HG02943 (cell line): Measurements from ENCODE around the gene PSRC1.
"Not testable (repeated sequence)": the region's sequence is repeated elsewhere in the genome, so short reads cannot be mapped to it uniquely, and the experiment has no call there.

Source experiments
- ATAC-seq: cut with Tn5 transposase; IDR thresholded peaks from one replicate; pipeline ENCODE4 v1.9.1; 2021; ENCODE audit warnings: mild to moderate bottlenecking, low read depth, moderate library complexity; ENCODE audit not compliant: unreplicated experiment

Gene PSRC1

DNA sequence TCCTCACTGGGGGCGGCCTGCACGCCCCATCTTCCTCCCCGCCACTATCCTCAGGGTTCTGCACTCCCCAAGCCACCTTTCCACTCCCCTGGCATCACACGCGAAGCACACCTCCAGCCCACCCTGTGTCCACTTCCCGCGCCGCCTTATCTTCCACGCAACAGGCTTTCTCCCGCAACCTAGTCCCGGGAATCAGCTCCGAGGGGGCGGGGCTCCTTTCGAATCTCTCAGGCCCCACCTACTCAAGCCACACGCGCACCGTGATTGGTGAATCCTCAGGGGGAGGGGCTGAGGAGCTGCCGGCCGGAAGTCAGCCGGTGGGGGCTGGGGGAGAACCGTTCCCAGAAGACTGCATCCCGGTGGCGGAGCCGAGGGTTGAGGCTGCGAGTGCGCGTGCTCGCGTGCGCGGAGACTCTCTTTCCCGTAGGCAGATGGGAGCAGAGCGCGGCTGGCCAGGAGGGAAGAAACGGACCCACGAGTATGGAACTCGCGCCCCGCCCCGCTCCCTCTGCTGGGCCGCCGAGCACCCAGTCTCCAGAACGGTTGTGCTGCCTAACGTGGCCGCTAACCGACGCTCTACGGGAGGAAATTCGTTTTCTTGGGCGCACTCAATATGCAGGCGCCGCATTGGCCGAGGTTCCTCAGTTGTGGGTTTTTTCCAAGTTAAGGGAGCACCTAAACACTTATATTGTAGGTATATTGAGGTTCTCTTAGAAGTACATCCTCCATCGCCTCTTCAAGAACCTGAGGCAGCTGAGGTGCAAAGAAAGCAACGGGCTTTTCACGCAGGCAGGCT, at the start of gene PSRC1:
Gene PSRC1, minus strand, starts transcription at position 194 of the 796 bp plus-strand sequence.
- ATAC-seq, result peak; percentile 91

DNA sequence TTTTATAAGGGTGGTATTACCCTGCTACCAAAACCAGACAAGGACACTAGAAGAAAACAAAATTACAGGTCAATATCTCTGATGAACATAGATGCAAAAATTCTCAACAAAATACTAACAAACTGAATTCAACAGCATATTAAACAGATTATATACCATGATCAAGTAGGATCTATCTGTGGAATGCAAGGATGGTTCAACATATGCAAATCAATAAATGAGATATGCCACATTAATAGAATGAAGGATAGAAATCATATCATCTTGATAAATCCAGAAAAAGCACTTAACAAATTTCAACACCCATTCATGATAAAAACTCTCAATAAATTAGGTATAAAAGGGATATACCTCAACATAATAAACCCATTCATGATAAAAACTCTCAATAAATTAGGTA, 48.2 kb upstream of the PSRC1 start:
- ATAC-seq, result no peak

DNA sequence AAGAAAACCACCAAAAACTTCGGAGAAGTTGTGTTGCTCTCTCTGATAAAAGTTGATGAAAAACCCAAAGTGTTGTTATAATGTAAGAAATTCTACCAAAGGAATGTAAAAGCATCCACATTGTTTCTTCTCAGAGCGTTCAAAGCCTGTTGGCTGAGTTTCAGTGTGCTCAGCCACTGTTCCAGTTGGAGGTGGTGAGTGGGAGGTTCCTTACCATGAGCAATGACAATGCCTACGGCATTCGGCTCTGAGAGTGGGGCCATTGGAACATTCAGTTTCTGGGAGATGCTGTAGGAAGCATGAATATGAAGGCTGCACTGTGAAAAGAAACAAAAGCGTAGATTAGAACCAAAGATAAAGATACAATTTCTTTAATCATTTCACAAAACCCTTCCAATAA, 44.3 kb upstream of the PSRC1 start:
- no peak for ATAC-seq

- no peak for ATAC-seq
These were observed 40.0 kb upstream of the PSRC1 start for GRCh38 chr1:109322974-109323373.

GRCh38 chr1:109319114-109319513, 36.2 kb upstream of the PSRC1 start:
- ATAC-seq, result no peak

- no peak for ATAC-seq
These were observed 33.6 kb upstream of the PSRC1 start for GRCh38 chr1:109316506-109316905.

GRCh38 chr1:109315288-109315687, 32.3 kb upstream of the PSRC1 start:
- no peak for ATAC-seq

- no peak for ATAC-seq
These were observed 31.9 kb upstream of the PSRC1 start for GRCh38 chr1:109314795-109315194.

GRCh38 chr1:109312978-109313775, 30.2 kb upstream of the PSRC1 start:
- ATAC-seq, result no peak

DNA sequence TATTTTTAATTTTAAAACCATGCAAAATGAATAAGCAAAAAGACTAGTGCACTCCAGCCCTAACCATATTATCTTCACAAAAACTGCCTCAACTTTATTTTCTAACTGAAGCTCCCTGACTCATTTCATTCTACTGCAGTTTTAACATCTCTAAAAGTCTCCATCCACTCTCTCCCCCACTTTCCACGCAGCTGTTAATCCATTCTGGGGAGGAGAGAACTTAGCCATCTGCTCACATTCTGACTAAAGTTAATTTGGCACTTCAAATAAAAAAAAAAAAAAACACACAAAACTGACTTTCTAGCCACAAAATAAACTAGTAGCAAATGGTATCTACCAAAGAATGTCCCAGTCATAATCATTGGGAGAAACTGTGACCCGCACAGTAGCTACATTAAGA, 29.3 kb upstream of the PSRC1 start:
- ATAC-seq, result no peak

GRCh38 chr1:109309347-109309746, 26.4 kb upstream of the PSRC1 start:
- ATAC-seq, result no peak

GRCh38 chr1:109307274-109308021, 24.5 kb upstream of the PSRC1 start:
- no peak for ATAC-seq

- no peak for ATAC-seq
These were observed 23.9 kb upstream of the PSRC1 start, which contains the start of gene MYBPHL for GRCh38 chr1:109306832-109307273. Gene MYBPHL, minus strand, starts transcription at chr1:109307011. Its CDS starts 20 bp downstream, at chr1:109306991.

DNA sequence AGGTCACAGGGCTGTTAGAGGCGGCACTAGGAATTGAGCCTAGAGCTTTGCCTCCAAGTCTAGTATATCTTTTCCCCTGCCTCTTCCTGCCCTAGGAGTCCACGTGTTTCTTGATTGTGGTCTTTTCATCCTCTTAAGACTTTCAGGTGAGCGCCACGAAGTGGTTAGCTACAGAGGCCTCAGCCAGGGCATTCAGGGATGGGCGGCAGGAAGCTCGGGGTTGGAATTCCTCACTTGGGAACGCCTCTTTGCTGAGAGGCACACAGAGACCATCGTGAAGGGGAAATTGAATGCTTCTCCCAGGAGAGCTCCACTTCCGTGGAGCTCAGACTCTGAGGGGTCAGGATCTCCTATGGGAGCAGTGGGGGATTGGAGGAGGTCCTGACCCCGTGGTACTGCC, 23.0 kb upstream of the PSRC1 start:
- not testable (repeated sequence) for ATAC-seq

GRCh38 chr1:109304226-109304920, 21.4 kb upstream of the PSRC1 start:
- ATAC-seq, result no peak

DNA sequence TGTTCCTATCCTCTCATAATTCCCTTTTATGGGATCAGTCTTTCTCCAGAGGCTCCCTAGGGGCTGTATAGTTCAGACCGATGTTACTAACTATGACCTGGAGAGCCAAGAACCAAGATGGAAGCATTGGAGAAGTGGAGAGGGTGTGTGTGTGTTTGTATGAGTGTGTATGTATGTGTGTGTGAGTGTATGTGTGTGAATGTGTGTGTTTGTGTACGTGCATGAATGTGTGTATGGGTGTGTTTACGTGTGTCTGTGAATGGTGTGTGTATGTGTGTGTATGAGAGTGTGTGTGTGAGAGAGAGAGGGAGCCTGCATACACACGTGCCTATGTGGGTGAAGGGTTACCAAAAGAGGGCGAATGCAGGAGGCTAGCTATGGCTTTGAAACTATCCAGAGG, 18.9 kb upstream of the PSRC1 start:
- no peak for ATAC-seq

DNA sequence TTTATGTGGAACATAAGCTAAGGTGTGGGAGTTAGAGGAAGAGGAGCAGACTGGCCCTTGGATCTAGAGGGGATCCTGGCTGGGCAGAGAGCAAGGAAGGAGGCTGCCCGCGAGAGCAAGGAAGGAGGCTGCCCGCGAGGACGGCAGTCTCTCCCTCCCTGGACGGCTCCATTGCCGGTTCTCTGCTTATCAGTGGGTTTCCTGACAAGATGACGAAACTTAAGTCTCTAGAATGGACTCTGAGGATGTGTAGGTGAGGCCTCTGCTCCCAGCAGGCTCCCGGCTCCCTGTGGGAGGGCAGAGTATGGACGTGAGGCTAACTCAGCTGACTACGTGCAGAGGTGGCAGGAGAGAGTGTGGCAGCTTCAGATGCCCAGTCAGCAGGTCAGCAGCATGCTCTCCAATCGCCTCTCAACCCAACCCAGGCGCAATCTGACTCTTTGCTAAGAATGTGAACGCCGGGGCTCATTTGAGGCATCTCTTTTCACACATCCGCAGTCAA, 17.8 kb upstream of the PSRC1 start:
- ATAC-seq, result no peak

DNA sequence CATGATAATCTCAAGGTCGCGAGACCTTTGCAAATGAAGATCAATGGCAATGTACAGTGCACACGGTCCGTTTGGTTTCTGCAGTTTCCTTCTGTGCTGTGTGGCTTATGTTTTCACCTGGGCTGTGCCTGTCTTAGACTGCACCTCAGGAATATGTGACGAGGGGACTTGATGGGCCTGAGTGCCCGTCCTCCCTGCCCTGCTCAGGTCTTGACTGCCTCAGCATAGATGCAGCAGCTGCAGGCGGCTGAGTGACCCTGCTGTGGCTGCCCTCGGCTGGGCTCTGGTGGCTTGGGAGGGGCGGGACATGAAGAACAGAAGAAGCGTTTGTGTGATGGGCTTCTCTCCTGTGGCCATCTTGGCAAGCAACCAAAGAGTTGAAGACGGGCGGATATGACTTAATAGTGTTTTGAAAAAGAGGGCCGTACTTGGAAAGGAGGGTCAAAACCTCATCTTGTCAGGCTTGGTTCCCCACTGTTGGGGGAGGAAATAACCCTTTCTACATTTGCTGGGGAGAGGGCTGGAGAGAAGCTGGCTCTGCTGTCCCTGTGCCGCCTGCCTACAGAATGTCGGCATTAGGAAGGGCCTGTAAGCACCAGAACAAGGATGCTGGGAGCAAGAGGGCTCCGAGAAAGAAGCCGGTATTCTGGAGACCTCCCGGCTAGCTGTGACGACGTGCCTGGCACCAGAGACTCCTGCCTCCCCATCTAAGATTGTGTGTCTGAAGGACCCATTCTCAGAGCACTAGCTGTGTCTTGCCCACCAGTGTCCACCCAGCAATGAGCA, 16.8 kb upstream of the PSRC1 start:
- ATAC-seq, result no peak
